Frontal cortex (tissue), 4 donors: ENCODE measurements around the gene STX4. TPM values are rescaled to one million over a fixed set of nuclear protein-coding genes. Genes with fewer than 3 reads are reported as not detected.
"Not testable (repeated sequence)": the region's sequence is repeated elsewhere in the genome, so short reads cannot be mapped to it uniquely, and the experiment has no call there.

ENCODE experiments used
- DNase-seq, 2 donors: peaks; one replicate each; pipeline ENCODE4 v3.0.0; 2012; ENCODE audit warnings: low spot score in 2 of 2
- FAIRE-seq: peaks from 2 replicates; lab custom pipeline; 2012; peaks lifted over from hg19 to GRCh38; lab: Jason Lieb, UNC
- total RNA-seq: library from RNA; depleted of rRNA; stranded (reverse); fragments of >200 nt; gene quantifications from one replicate; pipeline ENCODE4 v1.2.3, GENCODE V29; 2014
- donor health status: control.
- donor health status: control.
- donor health status: control.

Gene STX4
- total RNA-seq, 1 donor from 2014 or later: 13.9 TPM

- DNase-seq, FAIRE-seq: not testable (repeated sequence)
These were observed 21.5 kb upstream of the STX4 start for GRCh38 chr16:31011815-31012214.

DNA sequence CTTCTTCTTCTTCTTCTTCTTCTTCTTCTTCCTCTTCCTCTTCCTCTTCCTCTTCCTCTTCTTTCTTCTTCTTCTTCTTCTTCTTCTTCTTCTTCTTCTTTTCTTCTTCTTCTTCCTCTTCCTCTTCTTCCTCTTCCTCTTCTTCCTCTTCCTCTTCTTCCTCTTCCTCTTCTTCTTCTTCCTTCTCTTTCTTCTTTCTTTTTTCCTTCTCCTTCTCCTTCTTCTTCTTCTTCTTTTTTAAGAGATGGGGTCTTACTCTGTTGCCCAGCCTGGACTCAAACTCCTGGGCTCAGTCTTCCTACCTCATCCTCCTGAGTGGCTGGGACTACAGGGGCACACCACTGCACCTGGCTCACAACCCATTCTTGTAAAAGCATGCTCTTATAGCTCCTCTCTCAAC lies 20.1 kb upstream of the STX4 start:
- not testable (repeated sequence) for FAIRE-seq, DNase-seq

DNA sequence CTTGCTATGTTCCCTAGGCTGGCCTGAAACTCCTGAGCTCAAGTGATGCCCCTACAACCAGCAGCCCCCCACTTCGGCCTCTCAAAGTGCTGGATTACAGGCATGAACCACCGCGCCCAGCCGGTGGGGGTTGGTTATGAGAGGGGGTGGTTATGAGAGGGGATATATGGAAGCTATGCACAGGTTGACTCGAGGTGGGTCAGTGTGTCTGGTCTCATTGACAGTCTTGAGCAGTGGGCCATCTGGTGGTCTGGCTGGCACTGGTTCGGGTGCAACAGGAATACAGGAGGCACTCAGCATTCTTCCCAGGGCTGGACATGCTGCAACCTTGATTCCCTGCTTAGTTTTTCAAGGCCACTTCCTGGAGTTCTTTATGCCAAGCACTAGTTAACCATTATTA lies 17.3 kb upstream of the STX4 start:
- DNase-seq: no peak
- FAIRE-seq: no peak

GRCh38 chr16:31017756-31018155 lies 15.6 kb upstream of the STX4 start:
- FAIRE-seq, DNase-seq: not testable (repeated sequence)

GRCh38 chr16:31020536-31020935 lies 12.8 kb upstream of the STX4 start:
- FAIRE-seq: no peak
- DNase-seq: no peak

DNA sequence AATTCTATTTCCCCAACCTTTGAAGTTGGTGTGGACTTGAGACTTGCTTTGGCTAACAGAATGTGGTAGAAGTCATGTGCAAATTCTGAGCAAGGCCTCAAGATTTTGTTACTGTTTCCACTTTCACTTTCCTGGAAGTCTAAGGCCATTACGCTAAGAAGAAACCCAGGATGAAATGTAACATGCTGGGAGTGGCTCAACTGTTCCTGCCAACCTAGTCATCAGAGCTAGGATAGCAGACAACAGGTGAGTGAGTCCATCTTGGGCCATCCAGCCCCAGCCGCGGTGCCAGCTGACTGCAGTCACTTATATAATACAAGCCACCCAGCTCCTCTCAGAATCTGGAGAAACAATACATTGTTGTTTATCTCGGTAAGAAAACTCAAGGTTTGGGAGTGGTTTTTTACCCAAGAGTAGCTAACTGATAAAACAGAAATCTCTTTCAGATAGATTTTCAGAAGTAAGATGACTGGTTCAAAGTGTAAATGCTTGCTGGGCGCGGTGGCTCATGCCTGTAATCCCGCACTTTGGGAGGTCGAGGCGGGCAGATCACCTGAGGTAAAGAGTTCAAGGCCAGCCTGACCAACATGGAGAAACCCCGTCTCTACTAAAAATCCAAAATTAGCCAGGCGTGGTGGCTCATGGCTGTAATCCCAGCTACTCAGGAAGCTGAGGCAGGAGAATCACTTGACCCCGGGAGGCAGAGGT lies 10.7 kb upstream of the STX4 start:
- no peak for DNase-seq
- no peak for FAIRE-seq

GRCh38 chr16:31023252-31023602 lies 10.1 kb upstream of the STX4 start:
- FAIRE-seq (no peak), DNase-seq (no peak)

DNA sequence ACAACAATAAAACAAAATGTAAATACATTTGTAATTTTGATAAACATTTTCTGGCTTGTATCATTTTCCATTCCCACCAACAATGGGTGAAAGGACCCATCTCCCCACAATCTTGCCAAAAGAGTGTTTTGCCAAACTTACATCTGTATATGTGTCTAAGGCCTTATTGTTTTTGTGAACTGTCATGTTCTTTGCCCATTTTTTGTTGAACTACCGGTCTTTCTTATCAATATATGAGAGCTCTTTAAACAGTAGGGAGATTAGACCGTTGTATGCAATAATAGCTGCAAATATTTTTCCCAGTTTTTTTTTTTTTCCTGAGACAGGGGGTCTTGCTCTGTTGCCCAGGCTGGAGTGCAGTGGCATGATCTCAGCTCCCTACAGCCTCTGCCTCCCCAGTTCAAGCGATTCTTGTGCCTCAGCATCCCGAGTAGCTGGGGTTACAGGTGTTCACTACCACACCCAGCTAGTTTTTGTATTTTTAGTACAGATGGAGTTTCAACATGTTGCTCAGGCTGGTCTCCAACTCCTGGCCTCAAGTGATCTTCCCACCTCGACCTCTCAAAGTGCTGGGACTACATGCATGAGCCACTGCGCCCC lies 9.6 kb upstream of the STX4 start:
- DNase-seq (no peak), FAIRE-seq (no peak)

GRCh38 chr16:31025339-31025738 lies 8.0 kb upstream of the STX4 start:
- FAIRE-seq: no peak
- DNase-seq: no peak

DNA sequence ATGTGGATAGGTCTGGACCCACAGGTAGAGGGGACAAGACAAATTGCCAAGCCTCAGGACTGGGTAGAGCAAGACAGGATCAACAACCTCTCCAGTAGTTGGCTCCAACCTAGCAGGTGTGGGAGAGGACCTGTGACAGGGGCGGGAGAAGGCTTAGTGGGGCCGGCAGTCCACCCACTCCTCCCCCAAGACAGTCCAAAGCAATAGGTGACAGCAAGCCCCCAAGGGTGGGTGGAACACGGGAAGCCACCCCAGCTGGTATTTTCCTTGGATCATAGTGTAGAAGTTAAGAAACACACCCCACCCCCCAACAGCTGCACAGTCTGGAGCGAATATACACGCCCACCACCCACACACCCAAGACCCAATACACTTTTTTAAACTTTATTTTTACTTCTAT lies 4.1 kb upstream of the STX4 start:
- no peak for FAIRE-seq
- no peak for DNase-seq

DNA sequence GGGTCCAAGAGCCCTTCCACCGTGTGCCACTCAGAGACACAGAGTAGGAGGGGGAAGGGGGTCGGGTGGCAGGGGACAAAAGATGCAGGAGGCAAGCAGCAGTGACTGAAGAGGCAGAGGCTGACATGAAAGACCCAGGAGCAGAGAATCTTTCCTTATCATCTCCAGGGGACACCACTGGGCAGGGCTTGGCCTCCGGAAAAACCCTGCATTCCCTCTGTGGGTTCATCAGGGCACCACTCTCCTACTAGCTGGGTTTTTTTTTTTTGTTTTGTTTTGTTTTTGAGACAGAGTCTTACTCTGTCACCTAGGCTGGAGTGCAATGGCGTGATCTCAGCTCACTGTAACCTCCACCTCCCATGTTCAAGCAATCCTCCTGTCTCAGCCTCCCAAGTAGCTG lies 2.1 kb upstream of the STX4 start:
- no peak for FAIRE-seq
- DNase-seq: no peak

- FAIRE-seq: no peak
- peak; percentile 88 to 91 for DNase-seq
These were observed 543 bp downstream of the STX4 start for GRCh38 chr16:31033709-31034492.

GRCh38 chr16:31036691-31037090 lies 3.3 kb downstream of the STX4 start:
- DNase-seq (no peak), FAIRE-seq (no peak)

DNA sequence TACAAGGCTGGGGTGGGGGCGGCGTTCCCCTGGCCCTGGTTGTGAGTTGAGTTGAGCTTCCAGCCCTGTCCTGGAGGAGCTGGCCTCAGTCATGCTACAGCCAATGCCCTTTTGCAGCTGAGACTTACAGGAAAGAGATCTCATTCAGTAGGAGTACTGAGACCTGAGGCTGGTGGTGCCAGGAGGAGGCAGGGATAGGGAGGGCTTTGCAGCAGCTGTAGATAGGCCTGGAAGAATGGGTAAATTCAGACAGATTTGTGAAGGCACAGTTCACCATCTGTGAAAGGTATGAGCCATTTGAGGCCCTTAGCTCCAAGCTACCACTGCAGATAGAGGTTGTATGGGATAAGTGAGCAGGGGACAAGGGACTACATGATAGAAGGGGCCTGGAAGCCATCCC lies 5.6 kb downstream of the STX4 start:
- no peak for DNase-seq

GRCh38 chr16:31042866-31043265 lies 9.5 kb downstream of the STX4 start:
- DNase-seq: no peak
- FAIRE-seq: no peak

More for the DNA sequence above, 5.6 kb downstream of the STX4 start:
- FAIRE-seq: no peak

DNA sequence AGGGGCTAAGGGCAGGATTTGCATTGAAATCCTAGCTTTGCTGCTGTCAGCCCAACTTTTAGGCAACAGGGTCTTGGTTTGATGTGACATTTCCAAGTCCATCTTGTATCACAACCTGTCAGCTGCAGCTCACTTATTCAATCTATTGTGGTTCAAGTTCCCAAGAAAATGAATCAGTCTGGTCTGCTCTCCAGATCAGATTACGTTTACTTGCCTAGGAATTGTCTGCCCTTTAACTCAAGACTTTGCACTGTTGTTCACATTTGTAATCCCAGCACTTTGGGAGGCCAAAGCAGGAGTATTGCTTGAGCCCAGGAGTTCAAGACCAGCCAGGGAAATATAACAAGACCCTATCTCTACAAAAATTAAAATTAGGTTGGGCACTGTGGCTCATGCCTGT lies 10.0 kb downstream of the STX4 start:
- no peak for FAIRE-seq

DNA sequence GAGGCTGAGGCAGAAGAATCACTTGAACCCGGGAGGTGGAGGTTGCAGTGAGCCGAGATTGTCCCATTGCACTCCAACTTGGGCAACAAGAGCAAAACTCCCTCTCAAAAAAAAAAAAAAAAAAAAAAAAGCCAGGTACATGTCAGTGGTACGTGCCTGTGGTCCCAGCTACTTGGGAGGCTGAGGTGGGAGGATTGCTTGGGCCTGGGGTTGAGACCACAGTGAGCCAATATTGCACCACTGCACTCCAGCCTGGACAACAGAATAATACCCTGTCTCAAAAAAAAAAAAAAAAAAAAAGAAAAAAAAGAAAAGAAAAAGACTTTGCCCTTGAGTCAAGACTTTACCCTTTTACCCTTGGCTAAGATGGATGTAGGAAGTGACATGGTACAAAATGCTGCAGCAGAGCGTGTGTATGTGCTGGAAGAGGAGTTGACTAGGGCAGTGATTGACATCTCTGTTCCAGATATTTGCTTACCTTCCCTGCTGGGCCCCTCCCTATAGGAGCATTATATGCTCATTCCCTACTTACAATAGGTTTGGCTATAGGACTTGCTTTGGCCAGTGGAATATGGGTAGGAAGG lies 10.6 kb downstream of the STX4 start:
- no peak for DNase-seq
- FAIRE-seq: no peak

More for the DNA sequence above, 10.0 kb downstream of the STX4 start:
- no peak for DNase-seq

- FAIRE-seq: no peak
- DNase-seq: no peak
These were observed 17.1 kb downstream of the STX4 start for GRCh38 chr16:31050280-31051030.

DNA sequence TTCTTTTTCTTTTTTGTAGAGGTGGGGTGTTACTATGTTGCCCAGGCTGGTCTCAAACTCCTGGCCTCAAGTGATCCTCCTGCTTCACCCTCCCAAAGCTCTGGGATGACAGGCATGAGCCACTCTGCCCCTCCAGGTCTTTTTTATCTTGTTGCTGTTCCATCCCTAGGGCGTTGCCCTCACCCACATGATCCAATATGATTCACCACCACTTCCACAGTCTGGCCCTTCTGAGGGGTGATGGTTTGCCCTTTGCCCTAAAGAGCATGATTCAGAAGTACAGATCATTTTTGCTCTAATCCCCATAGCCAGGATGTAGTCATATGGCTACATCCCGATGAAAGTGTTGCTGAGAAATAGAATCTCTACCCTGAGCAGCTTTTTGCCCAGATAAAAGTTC lies 18.8 kb downstream of the STX4 start:
- FAIRE-seq (no peak), DNase-seq (no peak)

DNA sequence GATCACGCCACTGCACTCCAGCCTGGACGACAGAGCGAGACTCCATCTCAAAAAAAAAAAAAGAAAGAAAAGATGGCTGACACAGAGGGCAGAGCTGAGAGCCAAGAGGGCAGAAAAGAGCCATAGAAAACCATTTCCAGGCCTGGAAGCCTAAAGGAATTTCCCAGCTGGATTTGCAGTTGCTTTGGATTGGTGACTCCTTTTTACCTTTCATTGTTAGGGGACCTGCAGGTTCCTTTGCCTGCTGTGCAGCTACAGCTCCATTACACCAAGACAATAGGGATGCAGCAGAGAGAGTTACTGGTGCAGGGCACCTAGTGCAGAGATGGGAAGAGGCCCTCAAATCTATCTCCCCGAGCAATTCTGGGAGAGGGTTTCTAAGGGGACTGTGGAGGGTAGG lies 22.3 kb downstream of the STX4 start:
- DNase-seq (no peak), FAIRE-seq (no peak)
